ENCODE results near the gene DISC1. TPM values are rescaled to one million over a fixed set of nuclear protein-coding genes. Genes with fewer than 3 reads are reported as not detected.

DISC1 gene
- polyA plus RNA-seq, 1 experiment: 5.4 TPM

DNA sequence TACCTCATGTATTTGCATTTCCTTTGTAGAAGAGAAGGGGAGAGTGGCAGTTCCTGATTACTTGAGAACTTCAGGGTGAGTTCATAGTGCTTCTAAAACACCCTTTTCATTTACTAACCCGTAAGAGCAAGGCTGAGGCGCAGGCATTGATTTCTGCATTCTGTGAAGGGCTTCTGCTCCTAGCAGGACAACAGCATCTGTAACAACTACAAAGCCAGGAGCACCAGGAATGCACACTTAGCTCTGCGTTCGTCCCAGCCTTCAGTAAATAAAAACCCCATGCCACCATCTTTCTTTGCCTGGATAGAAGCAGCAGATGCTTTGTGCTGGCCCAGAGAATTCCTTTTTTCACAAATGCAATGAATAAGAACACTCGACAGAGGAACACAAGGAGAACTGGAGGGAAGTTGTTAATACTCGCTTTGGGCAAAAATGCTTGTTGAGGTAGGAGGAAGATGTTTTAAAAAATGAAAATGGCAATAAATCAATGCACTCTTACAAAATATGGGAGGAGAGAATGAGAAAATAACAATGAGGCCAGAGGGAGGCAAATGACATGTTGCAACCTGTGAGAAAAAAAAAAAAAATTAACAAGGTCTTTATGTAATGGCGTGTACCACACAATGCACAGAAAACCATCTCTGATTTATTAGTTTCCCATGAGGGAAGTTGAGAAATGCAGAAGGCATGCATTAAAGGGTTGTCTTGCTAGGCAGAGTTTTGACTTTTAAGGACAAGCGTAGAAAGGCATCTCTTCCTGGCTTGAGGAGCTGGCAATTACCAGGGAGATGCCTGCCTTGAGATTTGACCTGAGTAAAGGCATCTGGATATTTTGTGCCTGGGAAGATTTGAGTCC, 418.8 kb downstream of the DISC1 start:
- ChIA-PET POLR2A (no interaction called here), CTCF (no interaction called here)
- Histone ChIP-seq H3K27me3 (ENCODE audit: control insufficient read depth, insufficient read depth, low read length) (no peaks in the 10 kb centered on the region), H3K9me3 (ENCODE audit: control insufficient read depth, insufficient read depth, low read length) (no peaks in the 10 kb centered on the region), H3K4me3 (ENCODE audit: low read depth, low read length) (no peak overlapping the region), H3K27ac (ENCODE audit: low read depth, low read length) (no peak overlapping the region)
- DNase-seq (ENCODE audit: low read depth, low spot score): no peak
- TF ChIP-seq, protein P1, sequence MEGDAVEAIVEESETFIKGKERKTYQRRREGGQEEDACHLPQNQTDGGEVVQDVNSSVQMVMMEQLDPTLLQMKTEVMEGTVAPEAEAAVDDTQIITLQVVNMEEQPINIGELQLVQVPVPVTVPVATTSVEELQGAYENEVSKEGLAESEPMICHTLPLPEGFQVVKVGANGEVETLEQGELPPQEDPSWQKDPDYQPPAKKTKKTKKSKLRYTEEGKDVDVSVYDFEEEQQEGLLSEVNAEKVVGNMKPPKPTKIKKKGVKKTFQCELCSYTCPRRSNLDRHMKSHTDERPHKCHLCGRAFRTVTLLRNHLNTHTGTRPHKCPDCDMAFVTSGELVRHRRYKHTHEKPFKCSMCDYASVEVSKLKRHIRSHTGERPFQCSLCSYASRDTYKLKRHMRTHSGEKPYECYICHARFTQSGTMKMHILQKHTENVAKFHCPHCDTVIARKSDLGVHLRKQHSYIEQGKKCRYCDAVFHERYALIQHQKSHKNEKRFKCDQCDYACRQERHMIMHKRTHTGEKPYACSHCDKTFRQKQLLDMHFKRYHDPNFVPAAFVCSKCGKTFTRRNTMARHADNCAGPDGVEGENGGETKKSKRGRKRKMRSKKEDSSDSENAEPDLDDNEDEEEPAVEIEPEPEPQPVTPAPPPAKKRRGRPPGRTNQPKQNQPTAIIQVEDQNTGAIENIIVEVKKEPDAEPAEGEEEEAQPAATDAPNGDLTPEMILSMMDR (IDR thresholded peaks at IDR 0.05; ENCODE audit: low read depth, low read length): no peak

DNA sequence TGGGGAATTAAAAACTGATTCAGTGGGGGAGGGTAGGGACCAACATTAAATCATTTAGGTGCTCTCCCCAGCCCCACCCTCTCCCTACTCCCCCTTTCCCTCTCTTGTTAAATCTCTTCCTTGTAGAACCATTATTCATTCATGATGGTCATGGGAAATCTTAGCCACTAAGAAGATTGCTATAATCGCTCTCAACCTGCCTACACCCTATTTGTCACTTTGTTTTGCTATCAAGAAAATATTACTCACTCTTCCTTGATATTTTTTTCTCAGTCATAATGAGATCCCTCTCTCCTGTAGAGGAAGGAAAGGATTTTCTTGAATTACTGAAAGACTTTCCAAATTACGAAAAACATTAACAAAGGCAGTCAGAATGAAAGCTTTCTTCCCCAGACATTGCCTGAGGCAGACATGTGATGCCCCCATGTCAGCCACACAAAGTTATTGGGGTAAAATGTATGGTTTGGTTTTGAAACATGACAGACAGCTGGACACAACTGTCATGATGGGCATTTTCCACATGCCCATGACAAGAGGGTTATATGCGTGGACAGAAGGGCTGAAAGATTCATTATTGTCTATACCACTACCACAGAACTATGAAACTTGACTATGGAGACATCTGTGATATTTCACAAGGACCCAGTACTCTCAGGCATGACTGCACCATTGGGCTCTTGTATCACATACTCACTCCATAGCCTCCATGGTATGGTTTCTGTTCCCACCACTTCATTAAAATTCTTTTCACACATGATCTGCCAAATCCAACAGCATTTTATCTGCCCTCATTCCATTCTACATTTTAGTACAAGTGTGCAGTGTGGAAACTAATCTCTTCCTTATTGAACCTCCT, 420.1 kb downstream of the DISC1 start:
- no peaks in the 10 kb centered on the region for H3K9me3 ChIP-seq (ENCODE audit: control insufficient read depth, insufficient read depth, low read length)
- ChIA-PET CTCF (interaction anchor here (1.2 kb wide), 1 partner anchor 14 kb away, joined by 3 read pairs; no protein-coding TSS in a partner anchor), POLR2A (no interaction called here)
- H3K27me3 ChIP-seq (ENCODE audit: control insufficient read depth, insufficient read depth, low read length): no peaks in the 10 kb centered on the region
- no peak for DNase-seq (ENCODE audit: low read depth, low spot score)
- no peak overlapping the region for H3K27ac ChIP-seq (ENCODE audit: low read depth, low read length)
- TF ChIP-seq, protein P1 (IDR thresholded peaks at IDR 0.05; ENCODE audit: low read depth, low read length): no peak
- H3K4me3 ChIP-seq (ENCODE audit: low read depth, low read length): no peak overlapping the region

DNA sequence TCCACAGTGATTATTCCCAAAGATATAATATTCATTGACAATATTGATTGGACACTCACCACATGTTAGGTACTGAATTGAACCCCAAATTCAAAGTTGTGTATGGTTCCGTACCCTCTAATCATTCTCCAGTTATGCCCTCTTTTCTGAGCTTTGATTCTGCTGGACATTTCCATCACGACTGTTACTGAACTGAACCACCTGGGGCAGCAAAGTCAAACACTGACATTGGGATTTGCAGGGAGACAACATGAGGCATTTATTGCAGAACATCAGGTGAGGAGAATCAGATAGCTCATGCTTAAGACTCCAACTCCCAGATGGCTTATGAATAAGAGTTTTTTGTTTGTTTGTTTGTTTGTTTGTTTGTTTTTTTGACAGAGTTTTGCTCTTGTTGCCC, 420.9 kb downstream of the DISC1 start:
- TF ChIP-seq, protein P1 (IDR thresholded peaks at IDR 0.05; ENCODE audit: low read depth, low read length): 0 out of 2 replicates have a peak, but pooled peaks have one; percentile 15
- no peak overlapping the region for H3K4me3 ChIP-seq (ENCODE audit: low read depth, low read length)
- ChIA-PET POLR2A (no interaction called here), CTCF (interaction anchor here (0.5 to 1.2 kb wide), 2 partner anchors 15 to 157 kb away, joined by 3 read pairs; no protein-coding TSS in a partner anchor)
- DNase-seq (ENCODE audit: low read depth, low spot score): no peak
- H3K27ac ChIP-seq (ENCODE audit: low read depth, low read length): no peak overlapping the region
- H3K27me3 ChIP-seq (ENCODE audit: control insufficient read depth, insufficient read depth, low read length): no peaks in the 10 kb centered on the region
- no peaks in the 10 kb centered on the region for H3K9me3 ChIP-seq (ENCODE audit: control insufficient read depth, insufficient read depth, low read length)

DNA sequence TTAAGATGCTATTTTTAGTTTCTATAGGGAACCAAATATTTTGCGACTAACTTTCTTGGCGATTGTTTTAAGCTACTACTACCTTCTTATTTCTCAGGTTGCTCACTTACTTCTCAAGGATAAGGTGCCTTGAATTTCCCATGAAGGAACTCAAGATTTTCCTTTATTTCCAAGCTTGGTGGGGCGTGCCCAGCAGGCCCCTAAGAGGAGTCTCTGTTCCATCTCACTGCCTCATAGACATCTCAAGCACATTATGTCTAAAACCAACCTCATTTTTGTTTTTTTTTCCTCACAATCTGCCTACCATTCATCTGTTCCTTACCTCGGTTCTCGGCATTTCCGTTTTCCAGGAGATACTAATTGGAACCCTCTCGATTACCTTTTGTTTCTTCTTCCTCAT, 421.9 kb downstream of the DISC1 start:
- Histone ChIP-seq H3K27me3 (ENCODE audit: control insufficient read depth, insufficient read depth, low read length) (no peaks in the 10 kb centered on the region), H3K27ac (ENCODE audit: low read depth, low read length) (no peak overlapping the region), H3K9me3 (ENCODE audit: control insufficient read depth, insufficient read depth, low read length) (peaks cover 2% of the 10 kb centered on the region; the same call in 1 of the 2 replicates), H3K4me3 (ENCODE audit: low read depth, low read length) (no peak overlapping the region)
- DNase-seq (ENCODE audit: low read depth, low spot score): no peak
- ChIA-PET POLR2A (no interaction called here), CTCF (no interaction called here)
- TF ChIP-seq, protein P1 (IDR thresholded peaks at IDR 0.05; ENCODE audit: low read depth, low read length): no peak
